CD4-positive, alpha-beta T cell (primary cell): ENCODE results near the gene ZNF576. TPM values are rescaled to one million over a fixed set of nuclear protein-coding genes. Genes with fewer than 3 reads are reported as not detected.
A peak's percentile ranks its signal among the peaks of the same experiment; 100 is the strongest.

ENCODE experiments used
- ATAC-seq: fragments of 200-7000 bp; cut with Tn5 transposase; one replicate; pipeline ENCODE4 v1.10.0; 2022; ENCODE audit warnings: mild to moderate bottlenecking; ENCODE audit not compliant: poor library complexity
- CTCF ChIA-PET: fragments of 350-600 bp; sonication (Branson Sonifier 250); formaldehyde crosslinking; loops from one replicate; lab custom pipeline; 2021; ENCODE audit warnings: antibody characterized with exemption, inconsistent platforms; lab: Charles Lee
- POLR2A ChIA-PET: fragments of 350-600 bp; sonication (Branson Sonifier 250); formaldehyde crosslinking; loops from one replicate; lab custom pipeline; 2021; ENCODE audit warnings: antibody characterized with exemption, inconsistent platforms; lab: Charles Lee
- DNase-seq, 14 experiments: peaks; one replicate each; pipeline ENCODE4 v3.0.0-alpha.2; 2013 to 2020; ENCODE audit warnings: mixed read lengths in 2 of 14
- H3K27ac ChIP-seq, 2 donors: one replicate each; pipeline versions ENCODE4 v1.5.1 to v1.7.0; 2013; ENCODE audit warnings: low read length in 2 of 2, low read depth in 1 of 2, mild to moderate bottlenecking in 1 of 2
- H3K27me3 ChIP-seq, 2 experiments: 1 replicate in 1 of 2; 2 replicates in 1 of 2; pipeline versions ENCODE4 v1.6.1 to v1.7.0; 2013; ENCODE audit warnings: low read length in 2 of 2, control low read depth in 1 of 2, mild to moderate bottlenecking in 1 of 2, moderate library complexity in 1 of 2; ENCODE audit not compliant: insufficient read depth in 2 of 2, control insufficient read depth in 1 of 2
- H3K36me3 ChIP-seq: one replicate; pipeline ENCODE4 v1.6.1; 2013; ENCODE audit warnings: low read length, control low read depth; ENCODE audit not compliant: insufficient read depth
- H3K4me1 ChIP-seq: one replicate; pipeline ENCODE4 v1.6.1; 2013; ENCODE audit warnings: low read length, control low read depth; ENCODE audit not compliant: insufficient read depth
- H3K4me3 ChIP-seq: one replicate; pipeline ENCODE4 v1.5.1; 2013; ENCODE audit warnings: mild to moderate bottlenecking, low read length, moderate library complexity
- H3K9me3 ChIP-seq, 2 experiments: 1 replicate in 1 of 2; 2 replicates in 1 of 2; pipeline versions ENCODE4 v1.6.1 to v1.7.0; 2013; ENCODE audit warnings: low read length in 2 of 2, mild to moderate bottlenecking in 2 of 2, control low read depth in 1 of 2, moderate library complexity in 1 of 2; ENCODE audit not compliant: control insufficient read depth in 1 of 2, insufficient read depth in 1 of 2
- H3K27ac Mint-ChIP-seq: one replicate; pipeline ENCODE4 v1.8.0; 2020; ENCODE audit warnings: mixed read lengths
- H3K27me3 Mint-ChIP-seq: one replicate; pipeline ENCODE4 v1.8.0; 2021; ENCODE audit warnings: mixed read lengths
- H3K36me3 Mint-ChIP-seq: one replicate; pipeline ENCODE4 v1.8.0; 2021; ENCODE audit warnings: low read depth, mixed read lengths
- H3K4me1 Mint-ChIP-seq: one replicate; pipeline ENCODE4 v1.8.0; 2021; ENCODE audit warnings: low read depth, mixed read lengths
- H3K4me3 Mint-ChIP-seq: one replicate; pipeline ENCODE4 v1.8.0; 2020; ENCODE audit warnings: mild to moderate bottlenecking, mixed read lengths
- H3K9me3 Mint-ChIP-seq: one replicate; pipeline ENCODE4 v1.8.0; 2020; ENCODE audit warnings: mixed read lengths
- CTCF ChIP-seq: fragments of 200-600 bp; IDR thresholded peaks from one replicate; pipeline ENCODE4 v1.8.0; 2022; ENCODE audit warnings: antibody characterized with exemption, mild to moderate bottlenecking
- intact Hi-C, 2 experiments: fragments of 100-400 bp; cut with DNase I in 1 of 2; cut with micrococcal nuclease in 1 of 2; formaldehyde crosslinking; loops; one replicate each; pipeline versions ENCODE4 v1.15.1 to v1.9.0; 2023 to 2025; cut with DNase I, micrococcal nuclease
- total RNA-seq, 174 experiments: library from RNA in 2 of 174; stranded (reverse) in 2 of 174; gene quantifications; one replicate each; pipeline ENCODE4 v1.2.3 and lab custom pipeline; 2021 to 2026

Gene ZNF576
- total RNA-seq, 2 experiments from 2014 or later, result 4.1 to 4.8 TPM

- Mint-ChIP-seq H3K27me3 (no peaks in the 10 kb centered on the region), H3K9me3 (no peaks in the 10 kb centered on the region), H3K4me3 (no peak overlapping the region), H3K27ac (peak overlapping the region; percentile 66), H3K36me3 (peaks cover 30% of the 10 kb centered on the region), H3K4me1 (peaks cover 5% of the 10 kb centered on the region)
- Histone ChIP-seq H3K4me3 (no peak overlapping the region), H3K4me1 (no peaks in the 10 kb centered on the region), H3K27ac (no peak overlapping the region), H3K36me3 (peaks cover 21% of the 10 kb centered on the region), H3K9me3 (no peaks in the 10 kb centered on the region), H3K27me3 (no peaks in the 10 kb centered on the region)
- ChIA-PET POLR2A (no interaction called here), CTCF (interaction anchor here (1.9 kb wide), 1 partner anchor 11 kb away, joined by 4 read pairs; no protein-coding TSS in a partner anchor)
- TF ChIP-seq CTCF, result no peak
- DNase-seq, result no peak
- intact Hi-C loops, result no loop called here
- no peak for ATAC-seq
Measured at GRCh38 chr19:43605875-43606568, 9.6 kb downstream of the ZNF576 start.

GRCh38 chr19:43606569-43607229 is 10.3 kb downstream of the ZNF576 start:
- ChIA-PET POLR2A (interaction anchor here (1.1 kb wide), 1 partner anchor 11 kb away, joined by 4 read pairs; the partner anchor contains the start of gene IRGQ), CTCF (interaction anchor here (1.9 kb wide), 1 partner anchor 12 kb away, joined by 4 read pairs; no protein-coding TSS in a partner anchor)
- Histone ChIP-seq H3K27ac (no peak overlapping the region), H3K9me3 (no peaks in the 10 kb centered on the region), H3K36me3 (peaks cover 23% of the 10 kb centered on the region), H3K27me3 (no peaks in the 10 kb centered on the region), H3K4me1 (no peaks in the 10 kb centered on the region), H3K4me3 (no peak overlapping the region)
- intact Hi-C loops, result no loop called here
- no peak for TF ChIP-seq CTCF
- peaks cover 25% of the 10 kb centered on the region for H3K36me3 Mint-ChIP-seq
- no peak for ATAC-seq
- peak overlapping the region; percentile 47 for H3K27ac Mint-ChIP-seq
- no peak overlapping the region for H3K4me3 Mint-ChIP-seq
- H3K4me1 Mint-ChIP-seq, result peaks cover 6% of the 10 kb centered on the region
- no peak for DNase-seq
- no peaks in the 10 kb centered on the region for H3K9me3 Mint-ChIP-seq
- H3K27me3 Mint-ChIP-seq, result no peaks in the 10 kb centered on the region

- H3K36me3 Mint-ChIP-seq, result peaks cover 25% of the 10 kb centered on the region
- POLR2A ChIA-PET, result interaction anchor here (1.1 kb wide), 1 partner anchor 12 kb away, joined by 4 read pairs; the partner anchor contains the start of gene IRGQ
- Histone ChIP-seq H3K4me1 (no peaks in the 10 kb centered on the region), H3K4me3 (no peak overlapping the region), H3K27ac (no peak overlapping the region), H3K9me3 (no peaks in the 10 kb centered on the region), H3K36me3 (peaks cover 28% of the 10 kb centered on the region), H3K27me3 (no peaks in the 10 kb centered on the region)
- no peak for DNase-seq
- H3K4me1 Mint-ChIP-seq, result peaks cover 10% of the 10 kb centered on the region
- no peak overlapping the region for H3K4me3 Mint-ChIP-seq
- CTCF ChIA-PET, result interaction anchor here (1.9 kb wide), 1 partner anchor 13 kb away, joined by 4 read pairs; no protein-coding TSS in a partner anchor
- no peaks in the 10 kb centered on the region for H3K27me3 Mint-ChIP-seq
- intact Hi-C loops, result no loop called here
- peak overlapping the region; percentile 47 for H3K27ac Mint-ChIP-seq
- ATAC-seq, result no peak
- no peaks in the 10 kb centered on the region for H3K9me3 Mint-ChIP-seq
- no peak for TF ChIP-seq CTCF
Measured at GRCh38 chr19:43607238-43608205, 11.1 kb downstream of the ZNF576 start.
